K562 (cell line): ENCODE results near the gene TSEN34. TPM values are rescaled to one million over a fixed set of nuclear protein-coding genes. Genes with fewer than 3 reads are reported as not detected.

Experiments used
- CBFA2T2 ChIP-seq: fragments of 450-650 bp; conservative IDR thresholded peaks from 2 replicates; pipeline ENCODE4 v1.6.1; 2017; ENCODE audit warnings: mild to moderate bottlenecking
- E2F3 ChIP-seq: fragments of 250-450 bp; sonication (Bioruptor Pico); IDR thresholded peaks from 2 replicates; pipeline ENCODE4 v1.4.0; 2020; ENCODE audit warnings: mild to moderate bottlenecking
- ESRRA ChIP-seq: fragments of 450-650 bp; IDR thresholded peaks from 2 replicates; pipeline ENCODE4 v1.6.1; 2014; ENCODE audit warnings: low read depth, mild to moderate bottlenecking, moderate library complexity, borderline replicate concordance
- HLTF ChIP-seq: fragments of 450-650 bp; IDR thresholded peaks from 2 replicates; pipeline ENCODE4 v1.6.1; 2016
- HSF4 ChIP-seq: fragments of 250-450 bp; sonication (Bioruptor Pico); IDR thresholded peaks from 2 replicates; pipeline ENCODE4 v2.1.2; 2022; ENCODE audit warnings: mild to moderate bottlenecking, moderate library complexity, borderline replicate concordance
- KDM4B ChIP-seq, 2 experiments: fragments of 450-650 bp in 1 of 2; sonication (generic) in 1 of 2; IDR thresholded peaks; 2 replicates each; pipeline ENCODE4 v1.6.1; 2016 to 2017; ENCODE audit warnings: borderline replicate concordance in 2 of 2, antibody characterized with exemption in 1 of 2, low read depth in 1 of 2, mild to moderate bottlenecking in 1 of 2
- NFXL1 ChIP-seq: fragments of 450-650 bp; formaldehyde crosslinking; IDR thresholded peaks from 2 replicates; pipeline ENCODE4 v1.4.0; 2021; ENCODE audit warnings: mild to moderate bottlenecking
- PRPF4 ChIP-seq: fragments of 200-400 bp; formaldehyde crosslinking; IDR thresholded peaks from one replicate; pipeline ENCODE4 v1.6.1; 2017; ENCODE audit warnings: low read length, low read depth, mild to moderate bottlenecking; ENCODE audit not compliant: insufficient read depth, poor library complexity, severe bottlenecking
- THRAP3 ChIP-seq: fragments of 450-650 bp; IDR thresholded peaks from 2 replicates; pipeline ENCODE4 v1.6.1; 2016; ENCODE audit warnings: mild to moderate bottlenecking, inconsistent platforms, borderline replicate concordance
- ZKSCAN1 ChIP-seq: fragments of 150-350 bp; IDR thresholded peaks from 2 replicates; pipeline ENCODE4 v1.6.1; 2016; ENCODE audit warnings: low read depth, low read length
- polyA plus RNA-seq, 8 experiments: library from polyadenylated mRNA; depleted of rRNA in 4 of 8; stranded (reverse) in 5 of 8; unstranded in 3 of 8; fragments of >200 nt; fragmentation: Nextera tagmentation in 2 of 8; fragmentation: Illumina TruSeq in 1 of 8; extraction: Ambion mirVana in 2 of 8; extraction: Trizol in 1 of 8; gene quantifications; 2 replicates each; pipeline versions ENCODE4 v1.2.1 to v1.2.3, GENCODE V29; 2011 to 2014; ENCODE audit warnings: inconsistent platforms in 1 of 8, missing spikeins in 1 of 8
- total RNA-seq, 7 experiments: library from RNA; depleted of rRNA in 6 of 7; stranded (reverse); fragments of >200 nt in 6 of 7; fragmentation: Illumina TruSeq in 2 of 7; extraction: Trizol in 2 of 7; gene quantifications; 2 replicates each; pipeline versions ENCODE4 v1.2.1 to v1.2.3, GENCODE V29; 2011 to 2021; ENCODE audit warnings: low replicate concordance in 1 of 7
- TF ChIP-seq, protein P1 (sequence below): fragments of 450-650 bp; formaldehyde crosslinking; IDR thresholded peaks from 2 replicates; pipeline ENCODE4 v1.4.0; 2022; ENCODE audit warnings: missing genetic modification characterization
- TF ChIP-seq, protein P2 (sequence below): sonication (generic); formaldehyde crosslinking; IDR thresholded peaks from 2 replicates; pipeline ENCODE4 v1.5.0; 2020; ENCODE audit warnings: missing genetic modification reagents
- TF ChIP-seq, protein P3 (sequence below): IDR thresholded peaks from 3 replicates; pipeline ENCODE4 v1.6.1; 2011; ENCODE audit warnings: borderline replicate concordance, mild to moderate bottlenecking, moderate library complexity; ENCODE audit not compliant: insufficient read length; ENCODE audit errors: extremely low read depth
- TF ChIP-seq, protein P4 (sequence below), 2 experiments: fragments of 450-650 bp; IDR thresholded peaks; 2 replicates each; pipeline ENCODE4 v1.6.1; 2016
- TF ChIP-seq, protein P5 (sequence below): fragments of 150-350 bp; conservative IDR thresholded peaks from 2 replicates; pipeline ENCODE4 v1.6.1; 2014; ENCODE audit warnings: low read length

Gene TSEN34
- total and polyA plus RNA-seq, 9 of the 15 experiments (the other 6 are each of a cell fraction or from before 2014, with no cell fraction given) = 3.1 to 57.6 (median 29.5) TPM

DNA sequence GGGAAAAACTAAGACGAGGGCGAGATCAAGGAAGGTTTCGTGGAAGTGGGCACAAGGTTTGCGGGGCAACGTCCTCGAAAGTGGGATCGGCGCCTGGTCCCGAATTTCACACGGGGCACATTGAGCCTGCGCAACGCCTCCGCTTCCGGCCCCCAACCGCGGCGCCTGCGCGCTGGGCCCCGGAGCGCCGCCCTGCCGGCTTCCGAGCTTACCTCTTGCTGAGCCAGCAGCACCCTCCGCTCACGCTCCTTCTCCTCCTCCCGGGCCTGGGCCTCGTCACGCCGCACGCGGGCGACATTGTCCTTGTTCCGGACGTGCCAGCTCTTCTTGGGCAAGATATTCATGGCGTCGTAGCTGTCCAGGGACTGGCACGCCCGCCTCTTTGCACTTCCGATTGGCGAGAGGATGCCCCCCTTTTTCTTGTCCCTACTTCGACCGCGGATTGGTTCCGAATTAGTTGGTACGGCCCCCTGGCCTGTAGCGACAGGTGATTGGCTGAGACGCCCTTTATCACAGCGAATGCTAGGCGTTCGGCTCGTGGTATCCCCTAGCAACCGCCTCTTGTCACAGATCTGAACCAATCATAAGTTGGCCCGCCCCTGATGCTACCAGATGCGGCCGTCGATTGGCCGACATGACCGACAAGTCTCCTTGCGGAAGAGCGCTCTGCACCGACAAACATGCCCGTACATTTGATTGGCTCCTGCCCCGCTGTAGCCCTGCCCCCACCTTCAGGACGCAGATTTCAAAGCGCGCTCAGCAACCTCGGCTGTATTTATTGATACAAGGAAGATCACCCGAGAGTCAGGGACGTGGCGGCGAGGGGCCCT, 31.5 kb upstream of the TSEN34 start, which contains the start of gene LENG1 (continued):
- TF ChIP-seq, protein P1, sequence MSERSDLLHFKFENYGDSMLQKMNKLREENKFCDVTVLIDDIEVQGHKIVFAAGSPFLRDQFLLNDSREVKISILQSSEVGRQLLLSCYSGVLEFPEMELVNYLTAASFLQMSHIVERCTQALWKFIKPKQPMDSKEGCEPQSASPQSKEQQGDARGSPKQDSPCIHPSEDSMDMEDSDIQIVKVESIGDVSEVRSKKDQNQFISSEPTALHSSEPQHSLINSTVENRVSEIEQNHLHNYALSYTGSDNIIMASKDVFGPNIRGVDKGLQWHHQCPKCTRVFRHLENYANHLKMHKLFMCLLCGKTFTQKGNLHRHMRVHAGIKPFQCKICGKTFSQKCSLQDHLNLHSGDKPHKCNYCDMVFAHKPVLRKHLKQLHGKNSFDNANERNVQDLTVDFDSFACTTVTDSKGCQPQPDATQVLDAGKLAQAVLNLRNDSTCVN (CRISPR knock-in tag) = no peak
- TF ChIP-seq KDM4B (IDR thresholded peaks at IDR 0.05; ENCODE audit: borderline replicate concordance in 2 of 2, low read depth in 1 of 2) (peak in 1 of 2 experiments; percentile 89; a peak in 2 of 4 replicates), HLTF (no peak), PRPF4 (no peak), HSF4 (CRISPR knock-in tag) (no peak), CBFA2T2 (no peak), E2F3 (CRISPR knock-in tag) (no peak), NFXL1 (CRISPR knock-in tag) (no peak), ESRRA (peak; percentile 40; the same call in 1 of the 2 replicates), ZKSCAN1 (no peak), THRAP3 (no peak)
- TF ChIP-seq, protein P2, sequence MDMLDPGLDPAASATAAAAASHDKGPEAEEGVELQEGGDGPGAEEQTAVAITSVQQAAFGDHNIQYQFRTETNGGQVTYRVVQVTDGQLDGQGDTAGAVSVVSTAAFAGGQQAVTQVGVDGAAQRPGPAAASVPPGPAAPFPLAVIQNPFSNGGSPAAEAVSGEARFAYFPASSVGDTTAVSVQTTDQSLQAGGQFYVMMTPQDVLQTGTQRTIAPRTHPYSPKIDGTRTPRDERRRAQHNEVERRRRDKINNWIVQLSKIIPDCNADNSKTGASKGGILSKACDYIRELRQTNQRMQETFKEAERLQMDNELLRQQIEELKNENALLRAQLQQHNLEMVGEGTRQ (CRISPR knock-in tag) = no peak
- TF ChIP-seq, protein P3, sequence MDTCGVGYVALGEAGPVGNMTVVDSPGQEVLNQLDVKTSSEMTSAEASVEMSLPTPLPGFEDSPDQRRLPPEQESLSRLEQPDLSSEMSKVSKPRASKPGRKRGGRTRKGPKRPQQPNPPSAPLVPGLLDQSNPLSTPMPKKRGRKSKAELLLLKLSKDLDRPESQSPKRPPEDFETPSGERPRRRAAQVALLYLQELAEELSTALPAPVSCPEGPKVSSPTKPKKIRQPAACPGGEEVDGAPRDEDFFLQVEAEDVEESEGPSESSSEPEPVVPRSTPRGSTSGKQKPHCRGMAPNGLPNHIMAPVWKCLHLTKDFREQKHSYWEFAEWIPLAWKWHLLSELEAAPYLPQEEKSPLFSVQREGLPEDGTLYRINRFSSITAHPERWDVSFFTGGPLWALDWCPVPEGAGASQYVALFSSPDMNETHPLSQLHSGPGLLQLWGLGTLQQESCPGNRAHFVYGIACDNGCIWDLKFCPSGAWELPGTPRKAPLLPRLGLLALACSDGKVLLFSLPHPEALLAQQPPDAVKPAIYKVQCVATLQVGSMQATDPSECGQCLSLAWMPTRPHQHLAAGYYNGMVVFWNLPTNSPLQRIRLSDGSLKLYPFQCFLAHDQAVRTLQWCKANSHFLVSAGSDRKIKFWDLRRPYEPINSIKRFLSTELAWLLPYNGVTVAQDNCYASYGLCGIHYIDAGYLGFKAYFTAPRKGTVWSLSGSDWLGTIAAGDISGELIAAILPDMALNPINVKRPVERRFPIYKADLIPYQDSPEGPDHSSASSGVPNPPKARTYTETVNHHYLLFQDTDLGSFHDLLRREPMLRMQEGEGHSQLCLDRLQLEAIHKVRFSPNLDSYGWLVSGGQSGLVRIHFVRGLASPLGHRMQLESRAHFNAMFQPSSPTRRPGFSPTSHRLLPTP = no peak
- TF ChIP-seq, protein P4, sequence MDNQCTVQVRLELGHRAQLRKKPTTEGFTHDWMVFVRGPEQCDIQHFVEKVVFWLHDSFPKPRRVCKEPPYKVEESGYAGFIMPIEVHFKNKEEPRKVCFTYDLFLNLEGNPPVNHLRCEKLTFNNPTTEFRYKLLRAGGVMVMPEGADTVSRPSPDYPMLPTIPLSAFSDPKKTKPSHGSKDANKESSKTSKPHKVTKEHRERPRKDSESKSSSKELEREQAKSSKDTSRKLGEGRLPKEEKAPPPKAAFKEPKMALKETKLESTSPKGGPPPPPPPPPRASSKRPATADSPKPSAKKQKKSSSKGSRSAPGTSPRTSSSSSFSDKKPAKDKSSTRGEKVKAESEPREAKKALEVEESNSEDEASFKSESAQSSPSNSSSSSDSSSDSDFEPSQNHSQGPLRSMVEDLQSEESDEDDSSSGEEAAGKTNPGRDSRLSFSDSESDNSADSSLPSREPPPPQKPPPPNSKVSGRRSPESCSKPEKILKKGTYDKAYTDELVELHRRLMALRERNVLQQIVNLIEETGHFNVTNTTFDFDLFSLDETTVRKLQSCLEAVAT (IDR thresholded peaks at IDR 0.05) = peak in 1 of 2 experiments; percentile 83; a peak in 1 of 4 replicates
- TF ChIP-seq, protein P5, sequence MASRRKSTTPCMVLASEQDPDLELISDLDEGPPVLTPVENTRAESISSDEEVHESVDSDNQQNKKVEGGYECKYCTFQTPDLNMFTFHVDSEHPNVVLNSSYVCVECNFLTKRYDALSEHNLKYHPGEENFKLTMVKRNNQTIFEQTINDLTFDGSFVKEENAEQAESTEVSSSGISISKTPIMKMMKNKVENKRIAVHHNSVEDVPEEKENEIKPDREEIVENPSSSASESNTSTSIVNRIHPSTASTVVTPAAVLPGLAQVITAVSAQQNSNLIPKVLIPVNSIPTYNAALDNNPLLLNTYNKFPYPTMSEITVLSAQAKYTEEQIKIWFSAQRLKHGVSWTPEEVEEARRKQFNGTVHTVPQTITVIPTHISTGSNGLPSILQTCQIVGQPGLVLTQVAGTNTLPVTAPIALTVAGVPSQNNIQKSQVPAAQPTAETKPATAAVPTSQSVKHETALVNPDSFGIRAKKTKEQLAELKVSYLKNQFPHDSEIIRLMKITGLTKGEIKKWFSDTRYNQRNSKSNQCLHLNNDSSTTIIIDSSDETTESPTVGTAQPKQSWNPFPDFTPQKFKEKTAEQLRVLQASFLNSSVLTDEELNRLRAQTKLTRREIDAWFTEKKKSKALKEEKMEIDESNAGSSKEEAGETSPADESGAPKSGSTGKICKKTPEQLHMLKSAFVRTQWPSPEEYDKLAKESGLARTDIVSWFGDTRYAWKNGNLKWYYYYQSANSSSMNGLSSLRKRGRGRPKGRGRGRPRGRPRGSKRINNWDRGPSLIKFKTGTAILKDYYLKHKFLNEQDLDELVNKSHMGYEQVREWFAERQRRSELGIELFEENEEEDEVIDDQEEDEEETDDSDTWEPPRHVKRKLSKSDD = no peak
